ENCODE measurements around the gene TSPAN4.

TSPAN4 gene

GRCh38 chr11:854601-855329 lies 12.1 kb downstream of the TSPAN4 start:
- Histone ChIP-seq H3K4me3 (ENCODE audit: low read depth in 1 of 2, low read length in 2 of 2) (no peak overlapping the region), H3K36me3 (ENCODE audit: insufficient read depth, low read length) (no peaks in the 10 kb centered on the region), H2AFZ (ENCODE audit: low read depth, low read length) (no peak overlapping the region), H3K27me3 (ENCODE audit: insufficient read depth, low read length, poor library complexity) (no peaks in the 10 kb centered on the region), H3K4me1 (ENCODE audit: insufficient read depth, low read length) (no peaks in the 10 kb centered on the region), H3K9ac (ENCODE audit: low read depth, low read length) (no peak overlapping the region), H3K27ac (ENCODE audit: low read length) (no peak overlapping the region), H4K20me1 (ENCODE audit: insufficient read depth, low read length) (peaks cover 9% of the 10 kb centered on the region; the same call in 1 of the 2 replicates), H3K4me2 (ENCODE audit: insufficient read depth, low read length) (no peak overlapping the region), H3K79me2 (ENCODE audit: insufficient read depth, low read length) (no peaks in the 10 kb centered on the region), H3K9me3 (ENCODE audit: insufficient read depth, low read length, severe bottlenecking) (no peaks in the 10 kb centered on the region)
- no peak for ATAC-seq (ENCODE audit: insufficient read depth, low read depth)
- no peak for DNase-seq
- TF ChIP-seq EZH2 (IDR thresholded peaks at IDR 0.05; ENCODE audit: borderline replicate concordance, low read depth, low read length, severe bottlenecking), result no peak
- no peak for TF ChIP-seq CTCF (IDR thresholded peaks at IDR 0.05; ENCODE audit: borderline replicate concordance, extremely low read depth, low read length, poor library complexity, severe bottlenecking)

- no peaks in the 10 kb centered on the region for H3K79me2 ChIP-seq (ENCODE audit: insufficient read depth, low read length)
- no peak overlapping the region for H3K27ac ChIP-seq (ENCODE audit: low read length)
- ATAC-seq (ENCODE audit: insufficient read depth, low read depth) (no peak), DNase-seq (no peak)
- no peak overlapping the region for H2AFZ ChIP-seq (ENCODE audit: low read depth, low read length)
- no peak overlapping the region for H3K4me2 ChIP-seq (ENCODE audit: insufficient read depth, low read length)
- no peaks in the 10 kb centered on the region for H3K4me1 ChIP-seq (ENCODE audit: insufficient read depth, low read length)
- H3K36me3 ChIP-seq (ENCODE audit: insufficient read depth, low read length), result no peaks in the 10 kb centered on the region
- no peaks in the 10 kb centered on the region for H3K9me3 ChIP-seq (ENCODE audit: insufficient read depth, low read length, severe bottlenecking)
- no peak overlapping the region for H3K4me3 ChIP-seq (ENCODE audit: low read depth in 1 of 2, low read length in 2 of 2)
- no peak for TF ChIP-seq CTCF (IDR thresholded peaks at IDR 0.05; ENCODE audit: borderline replicate concordance, extremely low read depth, low read length, poor library complexity, severe bottlenecking)
- no peak for TF ChIP-seq EZH2 (IDR thresholded peaks at IDR 0.05; ENCODE audit: borderline replicate concordance, low read depth, low read length, severe bottlenecking)
- H3K27me3 ChIP-seq (ENCODE audit: insufficient read depth, low read length, poor library complexity), result no peaks in the 10 kb centered on the region
- H3K9ac ChIP-seq (ENCODE audit: low read depth, low read length), result no peak overlapping the region
- peaks cover 9% of the 10 kb centered on the region; the same call in 1 of the 2 replicates for H4K20me1 ChIP-seq (ENCODE audit: insufficient read depth, low read length)
Observed at GRCh38 chr11:855330-855674, 12.7 kb downstream of the TSPAN4 start.

- Histone ChIP-seq H3K79me2 (ENCODE audit: insufficient read depth, low read length) (no peaks in the 10 kb centered on the region), H4K20me1 (ENCODE audit: insufficient read depth, low read length) (peaks cover 9% of the 10 kb centered on the region; the same call in 1 of the 2 replicates), H3K9ac (ENCODE audit: low read depth, low read length) (no peak overlapping the region), H2AFZ (ENCODE audit: low read depth, low read length) (no peak overlapping the region), H3K9me3 (ENCODE audit: insufficient read depth, low read length, severe bottlenecking) (no peaks in the 10 kb centered on the region), H3K4me3 (ENCODE audit: low read depth in 1 of 2, low read length in 2 of 2) (no peak overlapping the region), H3K4me1 (ENCODE audit: insufficient read depth, low read length) (no peaks in the 10 kb centered on the region), H3K36me3 (ENCODE audit: insufficient read depth, low read length) (no peaks in the 10 kb centered on the region), H3K27ac (ENCODE audit: low read length) (no peak overlapping the region), H3K27me3 (ENCODE audit: insufficient read depth, low read length, poor library complexity) (no peaks in the 10 kb centered on the region), H3K4me2 (ENCODE audit: insufficient read depth, low read length) (no peak overlapping the region)
- DNase-seq (no peak), ATAC-seq (ENCODE audit: insufficient read depth, low read depth) (no peak)
- TF ChIP-seq CTCF (IDR thresholded peaks at IDR 0.05; ENCODE audit: borderline replicate concordance, extremely low read depth, low read length, poor library complexity, severe bottlenecking) (no peak), EZH2 (IDR thresholded peaks at IDR 0.05; ENCODE audit: borderline replicate concordance, low read depth, low read length, severe bottlenecking) (no peak)
Observed at GRCh38 chr11:855796-856195, 13.1 kb downstream of the TSPAN4 start.

Measured in DND-41 (cell line).